IMR-90 (cell line): ENCODE measurements around the gene LRRC42. TPM values are rescaled to one million over a fixed set of nuclear protein-coding genes. Genes with fewer than 3 reads are reported as not detected.

Experiments used
- ATAC-seq: fragments of 200-7000 bp; cut with Tn5 transposase; 2 replicates; pipeline ENCODE4 v1.9.1; 2020; ENCODE audit warnings: low read depth, mild to moderate bottlenecking, moderate library complexity
- BruUV-seq: library from RNA; stranded (reverse); fragments of 400-500 nt; replicated peaks from 2 replicates; lab custom pipeline; 2021; lab: Mats Ljungman, UMichigan
- CTCF ChIA-PET: fragments of 300-600 bp; formaldehyde crosslinking; extraction: SDS; loops from one replicate; lab custom pipeline; 2021; ENCODE audit warnings: antibody characterized with exemption; lab: Yijun Ruan, JAX
- POLR2A ChIA-PET: fragments of 300-600 bp; sonication (Branson Sonifier 250); formaldehyde crosslinking; loops from one replicate; lab custom pipeline; 2022; ENCODE audit warnings: antibody characterized with exemption; ENCODE audit not compliant: unreplicated experiment; lab: Charles Lee
- DNase-seq: peaks from one replicate; pipeline ENCODE4 v3.0.0; 2013
- H2AFZ ChIP-seq: replicated peaks from 2 replicates; pipeline ENCODE3; 2013; ENCODE audit warnings: low read length, mild to moderate bottlenecking; ENCODE audit not compliant: poor library complexity
- H2AK5ac ChIP-seq: 2 replicates; pipeline ENCODE4 v1.6.1; 2013; ENCODE audit warnings: low read depth, low read length, inconsistent platforms
- H2AK9ac ChIP-seq: replicated peaks from 2 replicates; pipeline ENCODE3; 2013; ENCODE audit warnings: mild to moderate bottlenecking, low read depth, low read length, moderate library complexity; ENCODE audit not compliant: poor library complexity
- H2BK120ac ChIP-seq: 2 replicates; pipeline ENCODE4 v1.6.1; 2013; ENCODE audit warnings: low read depth, low read length, inconsistent platforms
- H2BK15ac ChIP-seq: 3 replicates; pipeline ENCODE4 v1.6.1; 2013; ENCODE audit warnings: low read depth, low read length, inconsistent platforms
- H2BK20ac ChIP-seq: 2 replicates; pipeline ENCODE4 v1.6.1; 2013; ENCODE audit warnings: low read depth, mild to moderate bottlenecking, inconsistent platforms, low read length, moderate library complexity
- H2BK5ac ChIP-seq: 2 replicates; pipeline ENCODE4 v1.6.1; 2013; ENCODE audit warnings: mild to moderate bottlenecking, low read depth, low read length, inconsistent platforms; ENCODE audit not compliant: poor library complexity, severe bottlenecking
- H3K14ac ChIP-seq: replicated peaks from 2 replicates; pipeline ENCODE4 v1.6.1; 2013; ENCODE audit warnings: low read depth, low read length, inconsistent platforms
- H3K18ac ChIP-seq: 2 replicates; pipeline ENCODE4 v1.6.1; 2013; ENCODE audit warnings: low read depth, low read length, control low read depth
- H3K23ac ChIP-seq: 2 replicates; pipeline ENCODE4 v1.6.1; 2013; ENCODE audit warnings: low read depth, low read length, inconsistent platforms
- H3K27ac ChIP-seq: 2 replicates; pipeline ENCODE4 v1.5.1; 2013; ENCODE audit warnings: mild to moderate bottlenecking, control low read depth, low read length; ENCODE audit not compliant: insufficient read depth
- H3K27me3 ChIP-seq: 2 replicates; pipeline ENCODE4 v1.6.1; 2013; ENCODE audit warnings: low read length; ENCODE audit not compliant: control insufficient read depth, insufficient read depth
- H3K36me3 ChIP-seq: 2 replicates; pipeline ENCODE4 v1.6.1; 2013; ENCODE audit warnings: low read length, mixed read lengths; ENCODE audit not compliant: control insufficient read depth, insufficient read depth
- H3K4ac ChIP-seq: 2 replicates; pipeline ENCODE4 v1.6.1; 2013; ENCODE audit warnings: low read depth, low read length, inconsistent platforms
- H3K4me1 ChIP-seq: 2 replicates; pipeline ENCODE4 v1.6.1; 2013; ENCODE audit warnings: low read length, mixed read lengths; ENCODE audit not compliant: control insufficient read depth, insufficient read depth
- H3K4me2 ChIP-seq: 2 replicates; pipeline ENCODE4 v1.6.1; 2013; ENCODE audit warnings: low read depth, mild to moderate bottlenecking, control low read depth, low read length, moderate library complexity
- H3K4me3 ChIP-seq: 2 replicates; pipeline ENCODE4 v1.5.1; 2013; ENCODE audit warnings: low read depth, mild to moderate bottlenecking, control low read depth, low read length, moderate library complexity; ENCODE audit not compliant: insufficient read depth
- H3K56ac ChIP-seq: 2 replicates; pipeline ENCODE4 v1.6.1; 2013; ENCODE audit warnings: low read length, inconsistent platforms; ENCODE audit not compliant: insufficient read depth; ENCODE audit errors: extremely low read depth
- H3K79me1 ChIP-seq, 2 experiments: 2 replicates each; pipeline ENCODE4 v1.6.1; 2013; ENCODE audit warnings: low read length in 2 of 2, inconsistent platforms in 1 of 2, low read depth in 1 of 2
- H3K9ac ChIP-seq: 2 replicates; pipeline ENCODE4 v1.6.1; 2013; ENCODE audit warnings: low read depth, low read length, control low read depth
- H3K9me1 ChIP-seq: 2 replicates; pipeline ENCODE4 v1.6.1; 2013; ENCODE audit warnings: low read length, inconsistent platforms; ENCODE audit not compliant: insufficient read depth
- H3K9me3 ChIP-seq: 2 replicates; pipeline ENCODE4 v1.6.1; 2013; ENCODE audit warnings: low read length; ENCODE audit not compliant: control insufficient read depth, insufficient read depth
- H4K20me1 ChIP-seq: 2 replicates; pipeline ENCODE4 v1.6.1; 2013; ENCODE audit warnings: low read length, inconsistent platforms; ENCODE audit not compliant: insufficient read depth
- H4K5ac ChIP-seq: 2 replicates; pipeline ENCODE4 v1.6.1; 2013; ENCODE audit warnings: mild to moderate bottlenecking, low read depth, low read length, control low read depth
- H4K8ac ChIP-seq, 2 experiments: 2 replicates each; pipeline ENCODE4 v1.6.1; 2013; ENCODE audit warnings: low read depth in 2 of 2, low read length in 2 of 2, control low read depth in 1 of 2, inconsistent platforms in 1 of 2
- H4K91ac ChIP-seq: 2 replicates; pipeline ENCODE4 v1.6.1; 2013; ENCODE audit warnings: low read depth, low read length, inconsistent platforms; ENCODE audit not compliant: insufficient read depth
- MAZ ChIP-seq: IDR thresholded peaks from 2 replicates; pipeline ENCODE4 v1.6.1; 2012; ENCODE audit warnings: low read depth, mild to moderate bottlenecking, low read length, improper control_type of control experiment, moderate library complexity, borderline replicate concordance
- MXI1 ChIP-seq: IDR thresholded peaks from 2 replicates; pipeline ENCODE4 v1.6.1; 2012; ENCODE audit warnings: low read depth, mild to moderate bottlenecking, low read length, moderate library complexity, borderline replicate concordance
- WGBS, 2 experiments: methylation state at CpG; one replicate each; pipeline versions ENCODE4 v1.1.5 to v1.1.7; 2013; ENCODE audit warnings: missing lambda C conversion rate in 2 of 2; ENCODE audit not compliant: insufficient read length in 1 of 2; ENCODE audit errors: extremely low coverage in 2 of 2; 5-methylcytosine and 5-hydroxymethylcytosine counted together
- dilution Hi-C: fragments of 300-500 bp; cut with HindIII; formaldehyde crosslinking; loops from one replicate; pipeline ENCODE4 v1.14.3; 2018; ENCODE audit warnings: low sequenced_read_pairs; ENCODE audit not compliant: unreplicated experiment
- in situ Hi-C: fragments of 300-500 bp; cut with MboI; formaldehyde crosslinking; loops from 3 replicates; pipeline ENCODE4 v1.14.3; 2019; ENCODE audit warnings: low sequenced_read_pairs, inconsistent platforms, mixed read lengths
- intact Hi-C: fragments of 100-400 bp; cut with micrococcal nuclease; formaldehyde crosslinking; loops from 2 replicates; pipeline ENCODE4 v1.10.0; 2022
- polyA plus RNA-seq, 3 experiments: library from polyadenylated mRNA; depleted of rRNA; stranded (reverse); fragments of >200 nt; gene quantifications; 2 replicates each; pipeline ENCODE4 v1.2.3, GENCODE V29; 2012; ENCODE audit warnings: low replicate concordance in 1 of 3
- total RNA-seq: library from RNA; depleted of rRNA; stranded (reverse); fragments of >200 nt; gene quantifications from 2 replicates; pipeline ENCODE4 v1.2.3, GENCODE V29; 2012

The LRRC42 gene
- total and polyA plus RNA-seq, 2 of the 4 experiments (the other 2 are of a cell fraction): 39.9 to 47.5 TPM

- Histone ChIP-seq H2BK20ac (no peak overlapping the region), H3K27me3 (no peaks in the 10 kb centered on the region), H2BK5ac (no peak overlapping the region), H3K18ac (no peak overlapping the region), H2AFZ (no peak overlapping the region), H3K14ac (no peak overlapping the region), H4K8ac (no peak overlapping the region), H4K5ac (no peak overlapping the region), H2AK5ac (no peak overlapping the region), H2BK15ac (no peak overlapping the region), H3K4me1 (peaks cover 2% of the 10 kb centered on the region; the same call in 1 of the 2 replicates), H3K27ac (no peak overlapping the region), H3K4me2 (no peak overlapping the region), H3K4ac (no peak overlapping the region), H3K79me1 (no peaks in the 10 kb centered on the region), H3K9me1 (no peaks in the 10 kb centered on the region), H2BK120ac (no peak overlapping the region), H4K91ac (no peak overlapping the region), H4K20me1 (no peaks in the 10 kb centered on the region), H3K23ac (no peak overlapping the region), H2AK9ac (no peak overlapping the region), H3K36me3 (no peaks in the 10 kb centered on the region), H3K4me3 (no peak overlapping the region), H3K9me3 (no peaks in the 10 kb centered on the region), H3K56ac (no peak overlapping the region), H3K9ac (no peak overlapping the region)
- no TSS peak for BruUV-seq
- DNase-seq: no peak
- POLR2A ChIA-PET: no interaction called here
- dilution Hi-C loops (no loop called here), intact Hi-C loops (no loop called here), in situ Hi-C loops (no loop called here)
- no peak for ATAC-seq
- CTCF ChIA-PET: interaction anchor here (1.0 kb wide), 1 partner anchor 829 kb away, joined by 3 read pairs; no protein-coding TSS in a partner anchor
- WGBS, 2 experiments: 92% methylated on average over 7 of the region's 13 CpGs; no CpG with 5 or more reads in 1 of the 2 experiments
- TF ChIP-seq MXI1: no peak
- TF ChIP-seq MAZ: no peak
Observed at GRCh38 chr1:53979712-53980450, 33.7 kb downstream of the LRRC42 start.
